Ascending aorta (tissue), 2 donors: Measurements from ENCODE around the gene GABRP. TPM values are rescaled to one million over a fixed set of nuclear protein-coding genes. Genes with fewer than 3 reads are reported as not detected.

Experiments
- DNase-seq, 2 donors: peaks; one replicate each; pipeline ENCODE4 v3.0.0-alpha.2; 2019; ENCODE audit warnings: low spot score in 2 of 2
- H3K27ac ChIP-seq, 2 donors: fragments of 200-600 bp; sonication (generic); one replicate each; pipeline ENCODE4 v1.5.1; 2016 to 2017; ENCODE audit warnings: mild to moderate bottlenecking in 1 of 2
- H3K27me3 ChIP-seq: fragments of 200-600 bp; sonication (generic); one replicate; pipeline ENCODE4 v1.5.1; 2017
- H3K36me3 ChIP-seq, 2 donors: fragments of 200-600 bp; sonication (generic); one replicate each; pipeline ENCODE4 v1.5.1; 2016
- H3K4me1 ChIP-seq, 2 donors: fragments of 200-600 bp; sonication (generic); one replicate each; pipeline ENCODE4 v1.5.1; 2016 to 2017; ENCODE audit warnings: mild to moderate bottlenecking in 1 of 2
- H3K4me3 ChIP-seq, 2 donors: fragments of 200-600 bp; sonication (generic); one replicate each; pipeline ENCODE4 v1.5.1; 2016 to 2017; ENCODE audit warnings: mild to moderate bottlenecking in 1 of 2
- H3K9me3 ChIP-seq, 2 donors: fragments of 200-600 bp; sonication (generic); one replicate each; pipeline ENCODE4 v1.5.1; 2016
- intact Hi-C: fragments of 100-400 bp; cut with DNase I; formaldehyde crosslinking; loops from one replicate; pipeline ENCODE4 v1.15.1; 2023
- total RNA-seq: library from RNA; depleted of rRNA; stranded (reverse); fragments of >200 nt; gene quantifications from one replicate; pipeline ENCODE4 v1.1.0, GENCODE V29; 2016
- TF ChIP-seq, protein P1 (sequence below), 3 experiments: fragments of 200-600 bp in 2 of 3; fragments of 450-650 bp in 1 of 3; sonication (generic) in 2 of 3; IDR thresholded peaks; one replicate each; pipeline ENCODE4 v1.5.1; 2016 to 2019; ENCODE audit warnings: antibody characterized with exemption in 3 of 3, mild to moderate bottlenecking in 1 of 3, moderate library complexity in 1 of 3

The GABRP gene
- total RNA-seq, 1 donor from 2014 or later = 0.43 TPM

GRCh38 chr5:170746961-170747340, 36.6 kb upstream of the GABRP start:
- intact Hi-C loops = loop anchor here (10.0 kb wide), 1 partner anchor 598 kb away; no protein-coding TSS in a partner anchor
- DNase-seq = peak in 1 of 2 donors; percentile 33
- Histone ChIP-seq H3K4me1 (peaks cover 0 to 6% of the 10 kb centered on the region in 2 donors), H3K4me3 (no peak overlapping the region), H3K9me3 (no peaks in the 10 kb centered on the region), H3K27ac (no peak overlapping the region), H3K36me3 (no peaks in the 10 kb centered on the region), H3K27me3 (no peaks in the 10 kb centered on the region)
- TF ChIP-seq, protein P1, sequence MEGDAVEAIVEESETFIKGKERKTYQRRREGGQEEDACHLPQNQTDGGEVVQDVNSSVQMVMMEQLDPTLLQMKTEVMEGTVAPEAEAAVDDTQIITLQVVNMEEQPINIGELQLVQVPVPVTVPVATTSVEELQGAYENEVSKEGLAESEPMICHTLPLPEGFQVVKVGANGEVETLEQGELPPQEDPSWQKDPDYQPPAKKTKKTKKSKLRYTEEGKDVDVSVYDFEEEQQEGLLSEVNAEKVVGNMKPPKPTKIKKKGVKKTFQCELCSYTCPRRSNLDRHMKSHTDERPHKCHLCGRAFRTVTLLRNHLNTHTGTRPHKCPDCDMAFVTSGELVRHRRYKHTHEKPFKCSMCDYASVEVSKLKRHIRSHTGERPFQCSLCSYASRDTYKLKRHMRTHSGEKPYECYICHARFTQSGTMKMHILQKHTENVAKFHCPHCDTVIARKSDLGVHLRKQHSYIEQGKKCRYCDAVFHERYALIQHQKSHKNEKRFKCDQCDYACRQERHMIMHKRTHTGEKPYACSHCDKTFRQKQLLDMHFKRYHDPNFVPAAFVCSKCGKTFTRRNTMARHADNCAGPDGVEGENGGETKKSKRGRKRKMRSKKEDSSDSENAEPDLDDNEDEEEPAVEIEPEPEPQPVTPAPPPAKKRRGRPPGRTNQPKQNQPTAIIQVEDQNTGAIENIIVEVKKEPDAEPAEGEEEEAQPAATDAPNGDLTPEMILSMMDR (IDR thresholded peaks at IDR 0.05) = no peak

GRCh38 chr5:170747357-170747756, 36.2 kb upstream of the GABRP start:
- intact Hi-C loops = loop anchor here (10.0 kb wide), 1 partner anchor 597 kb away; no protein-coding TSS in a partner anchor
- DNase-seq = peak in 1 of 2 donors; percentile 27
- no peak overlapping the region for H3K27ac ChIP-seq
- H3K9me3 ChIP-seq = no peaks in the 10 kb centered on the region
- no peak overlapping the region for H3K4me3 ChIP-seq
- H3K36me3 ChIP-seq = no peaks in the 10 kb centered on the region
- H3K4me1 ChIP-seq = peaks cover 0 to 6% of the 10 kb centered on the region in 2 donors
- TF ChIP-seq, protein P1 (IDR thresholded peaks at IDR 0.05) = no peak
- no peaks in the 10 kb centered on the region for H3K27me3 ChIP-seq

DNA sequence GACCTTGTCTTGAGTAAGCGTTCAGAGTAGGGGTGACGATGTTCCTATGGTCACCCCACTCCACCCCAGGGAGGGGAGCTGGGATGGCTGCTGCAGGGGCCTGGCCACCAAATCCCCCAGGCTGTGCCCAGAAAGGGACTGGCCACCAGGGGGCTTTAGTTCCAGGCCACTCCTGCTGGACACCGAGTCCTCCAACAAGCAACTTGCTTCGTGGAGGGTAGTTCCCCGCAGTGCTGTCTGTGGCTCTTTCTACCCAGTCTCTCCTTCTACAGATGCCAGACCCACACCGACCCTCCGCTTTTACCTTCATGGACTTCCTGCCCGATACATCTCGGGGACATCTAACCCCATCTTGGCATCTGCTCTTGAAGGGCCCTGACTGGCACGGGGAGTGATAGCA, 35.7 kb upstream of the GABRP start:
- intact Hi-C loops = loop anchor here (10.0 kb wide), 1 partner anchor 597 kb away; no protein-coding TSS in a partner anchor
- no peak overlapping the region for H3K27ac ChIP-seq
- peaks cover 0 to 6% of the 10 kb centered on the region in 2 donors for H3K4me1 ChIP-seq
- TF ChIP-seq, protein P1 (IDR thresholded peaks at IDR 0.05) = no peak
- H3K36me3 ChIP-seq = no peaks in the 10 kb centered on the region
- DNase-seq = peak in 1 of 2 donors; percentile 57
- no peak overlapping the region for H3K4me3 ChIP-seq
- no peaks in the 10 kb centered on the region for H3K27me3 ChIP-seq
- no peaks in the 10 kb centered on the region for H3K9me3 ChIP-seq

DNA sequence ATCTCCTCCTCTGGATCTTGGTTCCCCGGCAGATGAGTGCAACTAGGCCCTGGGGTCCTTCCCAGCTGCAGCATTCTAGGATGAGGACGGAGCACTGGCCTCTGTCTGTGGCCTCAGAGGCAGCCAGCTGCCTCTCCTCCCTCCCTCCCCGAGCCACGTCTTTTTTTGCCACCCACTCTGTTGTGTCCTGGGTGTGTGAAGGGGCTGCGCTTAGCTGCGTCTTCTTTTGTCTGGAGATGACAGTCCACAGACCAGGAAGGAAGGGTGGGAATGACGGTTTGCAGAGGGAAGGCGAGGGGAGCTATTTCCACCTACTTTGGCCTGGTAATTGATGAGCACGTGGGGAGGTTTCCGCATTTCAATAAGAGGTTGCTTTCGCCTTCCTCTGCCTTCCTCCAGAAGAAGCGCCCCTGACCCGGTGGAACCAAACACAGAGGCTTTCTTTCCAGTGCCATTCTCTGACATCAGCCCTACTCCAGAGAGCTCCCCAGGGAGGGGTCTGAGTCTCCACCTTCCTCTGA, 34.5 kb upstream of the GABRP start:
- TF ChIP-seq, protein P1 (IDR thresholded peaks at IDR 0.05) = no peak
- no peaks in the 10 kb centered on the region for H3K9me3 ChIP-seq
- peaks cover 0 to 6% of the 10 kb centered on the region in 2 donors for H3K4me1 ChIP-seq

DNA sequence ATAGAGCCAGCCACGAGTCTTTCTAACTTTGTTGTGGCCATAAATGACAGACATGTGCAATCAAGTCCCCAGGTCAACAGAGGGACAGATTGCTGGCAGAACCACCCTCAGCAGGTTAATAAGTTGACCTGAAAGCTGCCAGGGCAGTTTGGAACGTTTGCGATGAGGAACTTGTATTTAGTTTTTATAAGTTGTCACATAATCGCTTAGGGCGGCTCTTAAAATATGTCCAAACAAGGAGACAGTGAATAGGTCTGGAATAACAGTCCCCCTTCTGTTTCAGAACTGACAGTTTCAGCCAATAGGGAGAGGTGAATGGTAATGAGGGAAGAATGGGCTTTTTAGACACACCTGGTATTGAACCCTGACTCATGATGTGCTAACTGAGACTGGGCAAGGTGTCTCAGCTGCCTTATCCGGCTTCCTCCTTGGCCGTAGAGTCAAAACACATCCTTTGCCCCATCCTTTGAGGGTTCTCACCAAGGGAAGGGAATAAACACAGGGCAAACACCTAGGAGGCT, 33.6 kb upstream of the GABRP start:
- TF ChIP-seq, protein P1 (IDR thresholded peaks at IDR 0.05) = no peak
- peak in 1 of 2 donors; percentile 43 for DNase-seq
- intact Hi-C loops = loop anchor here (10.0 kb wide), 1 partner anchor 595 kb away; no protein-coding TSS in a partner anchor
- Histone ChIP-seq H3K36me3 (no peaks in the 10 kb centered on the region), H3K4me1 (no peaks in the 10 kb centered on the region), H3K27ac (no peak overlapping the region), H3K27me3 (no peaks in the 10 kb centered on the region), H3K9me3 (no peaks in the 10 kb centered on the region), H3K4me3 (no peak overlapping the region)

More for the DNA sequence above, 34.5 kb upstream of the GABRP start:
- intact Hi-C loops = loop anchor here (10.0 kb wide), 1 partner anchor 596 kb away; no protein-coding TSS in a partner anchor
- no peaks in the 10 kb centered on the region for H3K27me3 ChIP-seq
- H3K36me3 ChIP-seq = no peaks in the 10 kb centered on the region
- H3K4me3 ChIP-seq = no peak overlapping the region
- no peak overlapping the region for H3K27ac ChIP-seq
- peak in 1 of 2 donors; percentile 47 for DNase-seq
